Keratinocyte (primary cell): ENCODE results near the gene DDRGK1. TPM values are rescaled to one million over a fixed set of nuclear protein-coding genes. Genes with fewer than 3 reads are reported as not detected.
"Not testable (repeated sequence)": the region's sequence is repeated elsewhere in the genome, so short reads cannot be mapped to it uniquely, and the experiment has no call there.

Experiments used
- DNase-seq: peaks from one replicate; pipeline ENCODE4 v3.0.0-alpha.2; 2011; ENCODE audit warnings: low read depth, missing footprints, low spot score
- FAIRE-seq: peaks from 2 replicates; lab custom pipeline; 2011; peaks lifted over from hg19 to GRCh38; lab: Jason Lieb, UNC
- H2AFZ ChIP-seq: 2 replicates; pipeline ENCODE4 v1.6.0; 2012; ENCODE audit warnings: low read length, control low read depth, inconsistent platforms; ENCODE audit not compliant: control insufficient read depth
- H3K27ac ChIP-seq: 2 replicates; pipeline ENCODE4 v1.5.1; 2011; ENCODE audit warnings: low read length; ENCODE audit not compliant: control insufficient read depth, insufficient read depth
- H3K27me3 ChIP-seq: 3 replicates; pipeline ENCODE4 v1.6.0; 2011; ENCODE audit warnings: low read length; ENCODE audit not compliant: control insufficient read depth, insufficient read depth; ENCODE audit errors: extremely low read depth
- H3K36me3 ChIP-seq, 2 experiments: 2 replicates in 1 of 2; 3 replicates in 1 of 2; pipeline ENCODE4 v1.5.1; 2011; ENCODE audit warnings: low read length in 2 of 2, mild to moderate bottlenecking in 1 of 2; ENCODE audit not compliant: control insufficient read depth in 2 of 2, insufficient read depth in 2 of 2; ENCODE audit errors: extremely low read depth in 1 of 2
- H3K4me1 ChIP-seq: 3 replicates; pipeline ENCODE4 v1.5.1; 2011; ENCODE audit warnings: low read length; ENCODE audit not compliant: control insufficient read depth, insufficient read depth; ENCODE audit errors: extremely low read depth
- H3K4me2 ChIP-seq: 3 replicates; pipeline ENCODE4 v1.6.0; 2011; ENCODE audit warnings: low read depth, low read length; ENCODE audit not compliant: control insufficient read depth, insufficient read depth; ENCODE audit errors: extremely low read depth
- H3K4me3 ChIP-seq, 3 experiments: fragments of 200-600 bp in 1 of 3; sonication (generic) in 1 of 3; 2 replicates in 2 of 3; 3 replicates in 1 of 3; pipeline ENCODE4 v1.5.1; 2011 to 2016; ENCODE audit warnings: low read length in 3 of 3, mild to moderate bottlenecking in 3 of 3, control low read depth in 2 of 3, inconsistent platforms in 1 of 3, low read depth in 1 of 3, mixed read lengths in 1 of 3, mixed run types in 1 of 3, moderate library complexity in 1 of 3; ENCODE audit not compliant: control insufficient read depth in 2 of 3, insufficient read depth in 2 of 3; ENCODE audit errors: extremely low read depth in 1 of 3
- H3K79me2 ChIP-seq: 2 replicates; pipeline ENCODE4 v1.6.0; 2012; ENCODE audit warnings: low read length; ENCODE audit not compliant: control insufficient read depth, insufficient read depth
- H3K9ac ChIP-seq: 3 replicates; pipeline ENCODE4 v1.6.0; 2011; ENCODE audit warnings: low read length; ENCODE audit not compliant: control insufficient read depth, insufficient read depth; ENCODE audit errors: extremely low read depth
- H3K9me1 ChIP-seq: 3 replicates; pipeline ENCODE4 v1.6.0; 2011; ENCODE audit warnings: low read length; ENCODE audit not compliant: control insufficient read depth, insufficient read depth; ENCODE audit errors: extremely low read depth
- H3K9me3 ChIP-seq: 2 replicates; pipeline ENCODE4 v1.5.1; 2012; ENCODE audit warnings: low read depth, low read length; ENCODE audit not compliant: control insufficient read depth
- H4K20me1 ChIP-seq: 3 replicates; pipeline ENCODE4 v1.6.0; 2011; ENCODE audit warnings: low read length; ENCODE audit not compliant: control insufficient read depth, insufficient read depth; ENCODE audit errors: extremely low read depth
- EZH2 ChIP-seq: IDR thresholded peaks from one replicate; pipeline ENCODE4 v1.6.1; 2012; ENCODE audit warnings: inconsistent platforms, mild to moderate bottlenecking, low read length, moderate library complexity
- dilution Hi-C: fragments of 300-500 bp; cut with MboI; formaldehyde crosslinking; loops from one replicate; pipeline ENCODE4 v1.7.0; 2020; ENCODE audit warnings: low sequenced_read_pairs; ENCODE audit not compliant: extremely low pct_ligation_motif_present
- polyA plus RNA-seq, 5 experiments: library from polyadenylated mRNA; depleted of rRNA in 3 of 5; stranded (reverse) in 3 of 5; stranded (forward) in 1 of 5; unstranded in 1 of 5; fragments of >200 nt; gene quantifications; 1 replicate in 1 of 5; 2 replicates in 3 of 5; 3 replicates in 1 of 5; pipeline versions ENCODE4 v1.2.1 to v1.2.3, GENCODE V29; 2011 to 2012; ENCODE audit warnings: missing spikeins in 2 of 5, low read depth in 1 of 5, low replicate concordance in 1 of 5
- TF ChIP-seq, protein P1 (sequence below), 3 experiments: IDR thresholded peaks in 1 of 3; conservative IDR thresholded peaks in 1 of 3; optimal IDR thresholded peaks in 1 of 3; 2 replicates in 2 of 3; 3 replicates in 1 of 3; pipeline versions ENCODE3 to v1.5.1; 2011; ENCODE audit warnings: low read length in 3 of 3, mild to moderate bottlenecking in 3 of 3, moderate library complexity in 2 of 3, control low read depth in 1 of 3, inconsistent platforms in 1 of 3; ENCODE audit not compliant: insufficient read depth in 2 of 3; ENCODE audit errors: extremely low read depth in 1 of 3

The DDRGK1 gene
- polyA plus RNA-seq, 1 donor (not counting 4 experiments of a cell fraction or from before 2014, with no cell fraction given) = 32.2 TPM

- Histone ChIP-seq H3K27me3 (no peaks in the 10 kb centered on the region), H3K79me2 (no peaks in the 10 kb centered on the region), H3K9ac (peak overlapping the region; percentile 28), H3K9me3 (no peaks in the 10 kb centered on the region), H3K4me3 (no peak overlapping the region), H3K36me3 (peaks cover 16 to 22% of the 10 kb centered on the region in 2 experiments), H3K27ac (peak overlapping the region; percentile 26), H4K20me1 (no peaks in the 10 kb centered on the region), H3K9me1 (no peaks in the 10 kb centered on the region), H3K4me1 (peaks cover 13% of the 10 kb centered on the region), H2AFZ (no peak overlapping the region), H3K4me2 (no peak overlapping the region)
- DNase-seq (no peak), FAIRE-seq (no peak)
- dilution Hi-C loops = no loop called here
- TF ChIP-seq, protein P1, sequence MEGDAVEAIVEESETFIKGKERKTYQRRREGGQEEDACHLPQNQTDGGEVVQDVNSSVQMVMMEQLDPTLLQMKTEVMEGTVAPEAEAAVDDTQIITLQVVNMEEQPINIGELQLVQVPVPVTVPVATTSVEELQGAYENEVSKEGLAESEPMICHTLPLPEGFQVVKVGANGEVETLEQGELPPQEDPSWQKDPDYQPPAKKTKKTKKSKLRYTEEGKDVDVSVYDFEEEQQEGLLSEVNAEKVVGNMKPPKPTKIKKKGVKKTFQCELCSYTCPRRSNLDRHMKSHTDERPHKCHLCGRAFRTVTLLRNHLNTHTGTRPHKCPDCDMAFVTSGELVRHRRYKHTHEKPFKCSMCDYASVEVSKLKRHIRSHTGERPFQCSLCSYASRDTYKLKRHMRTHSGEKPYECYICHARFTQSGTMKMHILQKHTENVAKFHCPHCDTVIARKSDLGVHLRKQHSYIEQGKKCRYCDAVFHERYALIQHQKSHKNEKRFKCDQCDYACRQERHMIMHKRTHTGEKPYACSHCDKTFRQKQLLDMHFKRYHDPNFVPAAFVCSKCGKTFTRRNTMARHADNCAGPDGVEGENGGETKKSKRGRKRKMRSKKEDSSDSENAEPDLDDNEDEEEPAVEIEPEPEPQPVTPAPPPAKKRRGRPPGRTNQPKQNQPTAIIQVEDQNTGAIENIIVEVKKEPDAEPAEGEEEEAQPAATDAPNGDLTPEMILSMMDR (optimal IDR thresholded peaks at IDR 0.05 in 1 of 3, IDR thresholded peaks at IDR 0.05 in 1 of 3, conservative IDR thresholded peaks at IDR 0.05 in 1 of 3; ENCODE audit: extremely low read depth in 1 of 3, insufficient read depth in 2 of 3, low read length in 3 of 3) = no peak
- no peak for TF ChIP-seq EZH2
Measured at GRCh38 chr20:3221398-3222226, 17.1 kb upstream of the DDRGK1 start.

- no peak overlapping the region for H3K4me3 ChIP-seq
- TF ChIP-seq EZH2 = no peak
- TF ChIP-seq, protein P1 (optimal IDR thresholded peaks at IDR 0.05 in 1 of 3, IDR thresholded peaks at IDR 0.05 in 1 of 3, conservative IDR thresholded peaks at IDR 0.05 in 1 of 3; ENCODE audit: extremely low read depth in 1 of 3, insufficient read depth in 2 of 3, low read length in 3 of 3) = peak; percentile 81 to 92 (median 88)
- no peaks in the 10 kb centered on the region for H3K9me3 ChIP-seq
- no peaks in the 10 kb centered on the region for H3K27me3 ChIP-seq
- FAIRE-seq (no peak), DNase-seq (no peak)
- H3K4me2 ChIP-seq = no peak overlapping the region
- peaks cover 7% of the 10 kb centered on the region for H3K4me1 ChIP-seq
- H3K79me2 ChIP-seq = no peaks in the 10 kb centered on the region
- peaks cover 17 to 29% of the 10 kb centered on the region in 2 experiments for H3K36me3 ChIP-seq
- H4K20me1 ChIP-seq = no peaks in the 10 kb centered on the region
- H3K9me1 ChIP-seq = no peaks in the 10 kb centered on the region
- no peak overlapping the region for H2AFZ ChIP-seq
- dilution Hi-C loops = no loop called here
- H3K9ac ChIP-seq = no peak overlapping the region
- H3K27ac ChIP-seq = no peak overlapping the region
Measured at GRCh38 chr20:3218307-3218988, 14.0 kb upstream of the DDRGK1 start.

- FAIRE-seq, H3K4me3 ChIP-seq, DNase-seq, dilution Hi-C loops, H2AFZ ChIP-seq, H4K20me1 ChIP-seq, H3K27me3 ChIP-seq, H3K9ac ChIP-seq, H3K9me3 ChIP-seq, H3K4me2 ChIP-seq, H3K4me1 ChIP-seq, H3K9me1 ChIP-seq, H3K27ac ChIP-seq: not testable (repeated sequence)
- H3K79me2 ChIP-seq = peaks cover 23% of the 10 kb centered on the region
- H3K36me3 ChIP-seq = peaks cover 19 to 22% of the 10 kb centered on the region in 2 experiments
Measured at GRCh38 chr20:3215359-3215917, 11.0 kb upstream of the DDRGK1 start.
